Prostate gland (tissue), 2 donors: ENCODE data around the gene CNTN4.

Experiments used
- POLR2A ChIP-seq: fragments of 450-650 bp; IDR thresholded peaks from one replicate; pipeline ENCODE4 v1.6.1; 2016; ENCODE audit warnings: antibody characterized with exemption, mild to moderate bottlenecking
- POLR2AphosphoS5 ChIP-seq: sonication (generic); formaldehyde crosslinking; IDR thresholded peaks from one replicate; pipeline ENCODE4 v1.6.1; 2017; ENCODE audit warnings: antibody characterized with exemption
- TF ChIP-seq, protein P1 (sequence below), 4 experiments: fragments of 200-600 bp in 2 of 4; fragments of 450-650 bp in 2 of 4; sonication (generic) in 2 of 4; IDR thresholded peaks; 1 replicate in 3 of 4; 2 replicates in 1 of 4; pipeline ENCODE4 v1.5.1; 2016 to 2019; ENCODE audit warnings: antibody characterized with exemption in 4 of 4, mild to moderate bottlenecking in 2 of 4, moderate library complexity in 2 of 4

DNA sequence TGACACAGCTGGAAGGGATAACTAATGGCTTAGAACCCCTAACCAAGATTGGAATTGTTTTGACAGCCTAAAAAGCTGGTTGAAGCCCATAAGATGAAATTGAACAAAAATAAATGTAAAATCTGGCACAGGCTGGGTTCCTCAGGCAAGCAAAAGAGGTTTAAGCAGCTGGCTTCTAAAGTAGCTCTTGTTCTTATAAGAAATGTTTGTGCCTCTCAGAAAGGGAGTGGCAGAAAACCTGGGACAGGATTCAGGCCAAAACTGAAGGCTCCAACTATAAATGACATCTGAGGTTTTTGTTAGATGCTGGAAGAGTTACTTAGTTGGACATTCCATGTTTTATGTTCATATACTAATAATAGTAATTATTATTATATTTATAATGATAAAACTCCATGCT is 378.3 kb downstream of the CNTN4 start:
- TF ChIP-seq, protein P1, sequence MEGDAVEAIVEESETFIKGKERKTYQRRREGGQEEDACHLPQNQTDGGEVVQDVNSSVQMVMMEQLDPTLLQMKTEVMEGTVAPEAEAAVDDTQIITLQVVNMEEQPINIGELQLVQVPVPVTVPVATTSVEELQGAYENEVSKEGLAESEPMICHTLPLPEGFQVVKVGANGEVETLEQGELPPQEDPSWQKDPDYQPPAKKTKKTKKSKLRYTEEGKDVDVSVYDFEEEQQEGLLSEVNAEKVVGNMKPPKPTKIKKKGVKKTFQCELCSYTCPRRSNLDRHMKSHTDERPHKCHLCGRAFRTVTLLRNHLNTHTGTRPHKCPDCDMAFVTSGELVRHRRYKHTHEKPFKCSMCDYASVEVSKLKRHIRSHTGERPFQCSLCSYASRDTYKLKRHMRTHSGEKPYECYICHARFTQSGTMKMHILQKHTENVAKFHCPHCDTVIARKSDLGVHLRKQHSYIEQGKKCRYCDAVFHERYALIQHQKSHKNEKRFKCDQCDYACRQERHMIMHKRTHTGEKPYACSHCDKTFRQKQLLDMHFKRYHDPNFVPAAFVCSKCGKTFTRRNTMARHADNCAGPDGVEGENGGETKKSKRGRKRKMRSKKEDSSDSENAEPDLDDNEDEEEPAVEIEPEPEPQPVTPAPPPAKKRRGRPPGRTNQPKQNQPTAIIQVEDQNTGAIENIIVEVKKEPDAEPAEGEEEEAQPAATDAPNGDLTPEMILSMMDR (IDR thresholded peaks at IDR 0.05): no peak
- TF ChIP-seq POLR2A: no peak
- no peak for TF ChIP-seq POLR2AphosphoS5
